ENCODE results near the gene RDX.
"Not testable (repeated sequence)": the region's sequence is repeated elsewhere in the genome, so short reads cannot be mapped to it uniquely, and the experiment has no call there.

RDX gene

DNA sequence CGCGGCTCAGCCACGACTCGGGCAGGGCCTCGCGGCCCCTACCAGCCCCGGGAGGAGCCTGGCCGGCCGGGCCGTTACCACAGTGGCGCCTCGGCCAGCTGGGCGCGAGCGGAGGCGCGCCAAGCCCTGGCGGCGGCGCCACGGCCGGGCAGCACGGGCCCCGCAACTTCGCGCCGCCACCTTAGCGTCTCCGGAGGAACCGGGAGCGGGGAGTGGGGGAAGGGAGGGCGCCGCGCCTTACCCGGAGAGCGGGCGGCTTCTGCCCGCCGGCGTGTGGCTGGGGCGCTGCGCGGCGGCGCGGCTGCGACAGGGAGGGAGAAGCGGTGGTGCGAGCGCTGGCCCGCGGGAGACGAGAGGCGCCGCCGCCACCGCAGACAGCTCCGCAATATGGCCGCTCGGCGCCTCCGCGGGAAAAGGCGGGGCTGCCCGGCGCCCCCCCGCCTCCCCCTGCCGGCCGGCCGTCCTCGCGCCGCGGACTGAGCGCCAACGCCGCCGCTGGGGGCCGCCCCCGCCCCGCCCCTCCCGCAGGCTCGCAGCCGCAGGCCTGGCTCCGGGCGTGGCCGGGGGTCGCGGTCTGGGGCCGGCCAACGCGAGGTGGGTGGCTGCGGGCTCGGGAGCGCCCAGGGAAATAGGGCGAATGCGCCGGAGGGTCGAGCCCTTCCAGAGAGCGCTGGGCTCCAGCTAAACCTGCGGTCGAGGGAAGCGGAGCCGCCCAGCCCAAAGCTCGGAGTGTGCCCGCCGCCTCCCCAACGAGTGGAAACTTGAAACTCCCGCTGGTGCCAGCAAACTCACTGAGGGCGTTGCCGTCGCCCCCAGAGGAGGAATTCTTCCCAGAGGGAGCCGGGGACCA, at the start of gene RDX:
Gene RDX, minus strand, starts transcription at position 389 of the 850 bp plus-strand sequence. CDS start 16,922 bp downstream, outside the sequence.
- DNase-seq: peak; percentile 86

- no peak for DNase-seq
Measured at GRCh38 chr11:110345743-110346142, 49.3 kb upstream of the RDX start.

DNA sequence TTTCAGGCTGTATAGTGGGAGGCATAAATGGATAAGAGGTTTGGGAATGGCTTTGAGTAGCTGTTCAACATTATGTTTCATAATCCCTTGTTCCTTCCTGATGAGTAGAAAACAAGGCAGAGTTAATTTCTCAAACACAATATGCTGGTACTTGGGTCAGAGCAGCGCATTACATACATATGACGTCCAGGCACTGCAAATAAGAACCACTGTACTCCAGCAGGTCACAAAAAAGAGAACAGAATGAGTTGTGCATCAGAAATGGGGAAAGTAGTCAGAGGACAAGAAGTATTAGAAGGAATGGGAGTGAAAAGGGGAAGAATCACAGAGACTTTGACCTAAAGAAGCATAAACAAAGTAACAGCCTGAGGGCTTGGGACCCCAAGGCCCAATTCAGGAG, 44.0 kb upstream of the RDX start:
- DNase-seq: no peak

DNA sequence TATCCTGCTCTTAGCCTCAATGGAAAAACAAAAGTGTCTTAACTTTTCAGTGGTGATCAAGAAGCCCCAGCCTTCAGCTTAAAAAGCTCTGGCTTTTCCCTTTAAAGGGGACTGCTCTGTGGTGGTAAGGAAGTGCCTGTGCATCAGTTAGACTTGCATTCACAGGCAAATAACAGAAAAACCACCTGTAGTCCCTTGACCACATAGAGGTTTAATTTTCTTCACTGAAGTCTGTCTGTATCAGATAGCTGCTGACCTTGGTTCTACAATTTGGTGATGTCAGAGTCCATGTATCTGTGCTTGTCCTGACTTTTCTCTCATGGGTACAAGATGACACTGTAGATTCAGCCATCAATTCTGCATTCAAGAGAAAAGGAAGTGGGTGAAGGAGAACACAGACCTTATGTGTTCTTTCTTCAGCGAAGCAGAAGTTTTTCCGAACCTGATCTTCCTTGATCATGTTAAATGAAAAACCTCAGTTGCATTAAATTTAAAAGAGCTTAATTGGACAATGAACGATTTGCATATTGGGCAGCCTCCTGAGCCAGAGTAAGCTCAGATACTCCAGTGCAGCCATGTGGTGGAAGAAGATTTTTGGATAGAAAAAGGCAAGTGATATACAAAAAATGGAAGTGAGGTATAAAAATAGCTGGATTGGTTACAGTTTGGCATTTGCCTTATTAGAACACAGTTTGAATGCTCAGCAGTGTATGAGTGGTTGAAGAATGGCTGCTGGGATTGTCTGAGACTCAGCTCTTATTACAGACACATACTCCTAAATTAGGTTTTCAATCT, 43.2 kb upstream of the RDX start:
- no peak for DNase-seq

GRCh38 chr11:110338684-110339083, 42.3 kb upstream of the RDX start:
- DNase-seq: no peak

DNA sequence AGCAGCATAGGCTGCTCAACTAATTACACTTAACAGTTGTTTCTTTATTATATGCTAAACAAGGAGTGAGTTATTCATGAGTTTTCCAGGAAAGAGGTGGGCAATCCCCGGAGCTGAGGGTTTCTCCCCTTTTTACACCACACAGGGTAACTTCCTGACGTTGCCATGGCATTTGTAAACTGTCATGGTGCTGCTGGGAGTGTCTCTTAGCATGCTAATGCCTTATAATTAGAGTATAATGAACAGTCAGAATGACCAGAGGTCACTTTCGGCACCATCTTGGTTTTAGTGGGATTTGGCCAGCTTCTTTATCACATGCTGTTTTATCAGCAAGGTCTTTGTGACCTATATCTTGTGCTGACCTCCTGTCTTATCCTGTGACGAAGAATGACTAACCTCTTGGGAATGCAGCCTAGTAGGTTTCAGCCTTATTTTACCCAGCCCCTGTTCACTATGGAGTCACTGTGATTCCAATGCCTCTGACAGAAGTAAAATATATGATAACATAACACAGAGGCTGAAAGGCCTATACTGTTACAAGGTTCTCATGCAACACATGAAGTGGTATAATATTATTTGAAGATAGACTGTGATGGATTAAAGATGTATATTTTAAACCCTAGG, 41.3 kb upstream of the RDX start:
- peak; percentile 65 for DNase-seq

GRCh38 chr11:110336054-110336453, 39.6 kb upstream of the RDX start:
- no peak for DNase-seq

GRCh38 chr11:110335358-110335757, 38.9 kb upstream of the RDX start:
- DNase-seq: no peak

- DNase-seq: no peak
Measured at GRCh38 chr11:110331626-110332025, 35.2 kb upstream of the RDX start.

- no peak for DNase-seq
Measured at GRCh38 chr11:110329445-110329844, 33.0 kb upstream of the RDX start.

GRCh38 chr11:110327508-110327907, 31.1 kb upstream of the RDX start:
- no peak for DNase-seq

- no peak for DNase-seq
Measured at GRCh38 chr11:110323786-110324185, 27.4 kb upstream of the RDX start.

GRCh38 chr11:110319501-110319900, 23.1 kb upstream of the RDX start:
- DNase-seq: no peak

DNA sequence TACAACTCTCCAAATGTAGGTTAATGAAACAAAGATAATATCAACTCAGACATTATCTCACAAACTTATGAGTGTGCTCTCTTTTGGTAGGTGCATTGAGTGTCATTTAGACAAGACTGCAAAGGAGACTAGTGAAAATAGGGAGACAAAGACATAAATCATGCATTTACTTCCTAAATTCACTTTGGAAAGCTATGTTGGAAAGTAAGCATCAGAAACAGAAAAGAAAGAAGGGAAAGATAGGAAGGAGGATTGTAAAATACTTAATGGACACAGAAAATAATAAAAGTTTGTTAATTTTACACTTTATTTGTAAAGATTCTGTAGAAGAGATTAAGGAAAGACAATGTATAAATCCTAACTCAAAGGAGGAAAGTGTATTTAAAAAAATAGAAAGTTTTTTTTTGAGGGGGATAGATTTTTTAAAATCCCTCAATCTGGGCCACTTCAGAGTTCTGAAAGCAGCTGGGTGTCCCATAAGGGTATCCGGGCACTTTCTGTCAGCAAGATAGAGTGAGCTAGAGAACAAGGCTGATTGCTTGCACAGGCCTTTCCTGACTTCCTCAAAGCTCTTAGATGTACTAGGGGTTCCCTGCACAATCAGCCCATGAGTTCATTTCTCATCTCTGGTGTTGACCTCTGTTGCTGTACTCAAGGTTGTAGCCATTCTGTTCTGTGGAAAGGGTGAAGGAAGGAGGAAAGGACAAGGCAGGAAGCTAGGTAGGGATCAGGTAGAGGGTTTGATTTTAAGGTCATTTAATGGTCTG, 22.4 kb upstream of the RDX start:
- no peak for DNase-seq

DNA sequence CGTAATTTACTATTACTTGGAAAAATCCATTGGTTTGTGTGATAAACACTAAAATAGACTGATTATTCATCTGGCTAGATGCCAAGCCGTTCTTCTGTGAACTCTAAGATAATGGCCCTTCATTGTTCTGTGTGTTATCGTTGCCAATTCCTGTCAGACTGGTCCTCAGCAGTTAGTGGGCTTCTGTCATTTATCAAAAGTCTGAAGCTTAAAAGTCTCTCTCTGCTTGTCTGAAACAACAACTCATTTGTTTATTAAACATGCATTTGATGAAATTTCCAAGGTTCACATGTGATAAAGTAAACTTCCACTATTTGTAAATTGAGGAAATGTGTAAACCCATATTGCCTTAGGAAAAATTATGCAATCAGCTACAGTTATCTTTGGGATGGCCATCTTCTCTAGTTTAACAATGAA, 21.1 kb upstream of the RDX start:
- DNase-seq: no peak

DNA sequence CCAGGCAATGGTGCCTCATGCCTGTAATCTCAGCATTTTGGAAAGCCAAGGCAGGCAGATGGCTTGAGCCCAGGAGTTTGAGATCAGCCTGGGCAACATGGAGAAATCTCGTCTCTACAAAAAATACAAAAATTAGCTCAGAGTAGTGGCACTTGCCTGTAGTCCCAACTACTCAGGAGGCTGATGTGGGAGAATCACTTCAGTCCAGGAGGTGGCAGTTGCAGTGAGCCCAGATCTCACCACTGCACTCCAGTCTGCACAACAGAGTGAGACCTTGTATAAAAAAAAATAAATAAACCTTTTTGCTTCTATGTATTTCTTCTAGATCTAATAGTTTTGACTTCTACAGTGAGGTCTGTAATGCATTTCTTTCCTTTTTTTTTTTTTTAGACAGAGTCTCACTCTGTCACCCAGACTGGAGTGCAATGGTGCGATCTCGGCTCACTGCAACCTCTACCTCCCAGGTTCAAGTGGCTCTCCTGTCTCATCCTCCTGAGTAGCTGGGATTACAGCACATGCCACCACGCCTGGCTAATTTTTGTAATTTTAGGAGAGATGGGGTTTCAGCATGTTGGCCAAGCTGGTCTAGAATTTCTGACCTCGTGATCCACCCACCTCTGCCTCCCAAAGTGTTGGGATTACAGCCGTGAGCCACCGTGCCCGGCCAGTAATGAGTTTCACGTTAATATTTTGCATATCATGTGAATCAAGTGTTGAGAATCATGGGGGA, 18.1 kb upstream of the RDX start:
- DNase-seq: no peak

DNA sequence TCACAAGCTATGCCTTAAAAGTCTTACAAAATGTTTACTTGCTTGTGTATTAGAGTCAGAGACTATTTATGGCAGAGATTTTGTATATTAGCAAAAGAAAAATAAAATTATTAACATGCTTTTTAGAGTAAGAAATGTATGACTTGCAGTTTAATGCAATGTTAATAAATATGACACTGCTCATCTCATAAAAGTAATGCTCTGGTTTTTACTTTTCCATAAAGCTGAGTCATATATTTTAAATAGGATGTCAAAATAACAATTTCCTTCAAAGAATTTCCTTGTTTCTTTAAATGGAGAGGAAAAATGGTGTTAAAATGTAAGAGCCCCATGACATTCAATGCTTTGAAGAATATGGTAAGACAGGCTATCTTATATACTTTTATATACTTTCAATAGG, 16.3 kb upstream of the RDX start:
- no peak for DNase-seq

- DNase-seq: peak; percentile 66
Measured at GRCh38 chr11:110311783-110312579, 15.6 kb upstream of the RDX start.

- no peak for DNase-seq
Measured at GRCh38 chr11:110308071-110308470, 11.7 kb upstream of the RDX start.

GRCh38 chr11:110306019-110306388, 9.6 kb upstream of the RDX start:
- not testable (repeated sequence) for DNase-seq
